CD4-positive, alpha-beta T cell treated with Interleukin-17A for 4 hours (primary cell): ENCODE data around the gene MALL.
"Not testable (repeated sequence)": the region's sequence is repeated elsewhere in the genome, so short reads cannot be mapped to it uniquely, and the experiment has no call there.

ENCODE experiments used
- DNase-seq: peaks from one replicate; pipeline ENCODE4 v3.0.0-alpha.2; 2020; ENCODE audit warnings: mixed read lengths

MALL gene

DNA sequence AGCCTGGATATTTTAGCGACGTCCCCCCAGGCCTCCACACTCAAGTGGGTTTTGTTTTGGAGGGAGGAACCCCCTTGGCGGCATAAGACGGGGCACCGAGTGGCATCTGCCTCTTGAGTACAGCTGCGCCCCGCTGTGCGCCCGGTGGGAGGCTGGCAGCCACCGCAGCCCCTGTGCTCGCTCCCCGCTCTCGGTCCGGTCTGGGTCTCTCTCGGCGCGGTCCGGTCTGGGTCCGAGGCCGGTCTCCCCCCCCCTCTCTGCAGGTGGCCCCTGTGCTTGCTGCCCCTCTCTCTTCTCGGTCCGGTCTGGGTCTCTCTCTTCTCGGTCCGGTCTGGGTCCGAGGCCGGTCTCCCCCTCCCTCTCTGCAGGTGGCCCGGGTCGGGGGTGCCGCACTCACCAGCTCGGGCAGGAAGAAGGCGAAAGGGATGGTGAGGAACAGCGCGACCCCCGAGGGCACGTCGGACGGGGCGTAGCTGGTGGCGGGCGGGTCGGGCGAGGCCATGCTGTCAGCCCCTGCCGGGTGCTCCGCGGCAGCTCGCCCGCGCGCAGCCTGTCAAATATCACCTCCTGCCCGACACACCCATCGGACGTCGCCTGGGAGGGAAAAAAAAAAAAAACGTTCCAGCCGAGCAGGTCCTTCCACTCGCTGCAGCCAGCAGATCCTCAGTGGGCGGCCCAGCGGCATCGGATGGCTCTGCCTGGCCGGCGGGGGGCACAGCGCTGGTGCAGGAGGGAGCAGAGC is at the start of gene MALL:
Gene MALL (minus strand): TSS at position 532 of the 742 bp plus-strand sequence. CDS start 30 bp downstream, at position 502.
- DNase-seq = no peak

DNA sequence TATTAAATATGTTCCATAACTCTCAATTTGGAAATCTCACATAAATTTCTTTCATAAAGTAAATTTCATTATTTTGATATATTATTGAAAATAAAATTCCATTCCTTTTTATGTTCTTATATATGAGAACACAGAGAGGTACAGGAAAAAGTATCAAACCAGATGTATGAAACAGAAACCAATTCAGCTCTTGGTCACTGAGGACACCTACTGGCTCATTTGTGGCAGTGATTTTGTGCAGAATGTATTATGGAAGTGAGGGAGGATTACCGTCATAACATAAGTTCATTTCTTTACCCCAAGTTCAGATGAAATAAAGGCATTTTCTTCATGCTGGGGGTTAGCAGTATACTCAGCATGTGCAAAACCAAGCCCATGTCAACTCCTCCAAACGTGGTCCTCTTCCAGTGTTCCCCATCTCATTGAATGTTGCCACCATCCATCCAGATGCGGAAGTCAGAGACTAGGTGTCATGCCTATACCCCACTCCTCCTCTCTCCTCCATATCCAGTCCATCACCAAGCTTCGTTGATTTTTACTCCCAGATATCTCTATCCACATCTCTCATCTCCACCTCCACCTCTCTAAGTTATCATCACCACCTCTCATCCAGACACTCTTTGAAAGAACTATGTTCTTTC is 41.7 kb upstream of the MALL start:
- no peak for DNase-seq

DNA sequence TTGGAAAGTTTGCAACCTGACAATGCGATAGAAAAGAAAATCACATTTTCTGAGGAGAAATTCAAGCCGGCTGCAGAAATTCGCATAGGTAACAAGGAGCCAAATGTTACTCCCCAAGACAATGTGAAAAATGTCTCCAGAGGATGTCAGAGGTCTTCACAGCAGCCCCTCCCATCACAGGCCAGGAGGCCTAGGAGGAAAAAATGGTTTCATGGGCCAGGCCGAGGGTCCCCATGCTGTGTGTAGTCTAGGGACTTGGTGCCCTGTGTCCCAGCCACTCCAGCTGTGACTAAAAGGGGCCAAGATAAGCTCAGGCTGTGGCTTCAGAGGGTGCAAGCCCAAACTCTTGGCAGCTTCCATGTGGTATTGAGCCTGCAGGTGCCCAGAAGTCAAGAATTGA is 39.2 kb upstream of the MALL start:
- not testable (repeated sequence) for DNase-seq

DNA sequence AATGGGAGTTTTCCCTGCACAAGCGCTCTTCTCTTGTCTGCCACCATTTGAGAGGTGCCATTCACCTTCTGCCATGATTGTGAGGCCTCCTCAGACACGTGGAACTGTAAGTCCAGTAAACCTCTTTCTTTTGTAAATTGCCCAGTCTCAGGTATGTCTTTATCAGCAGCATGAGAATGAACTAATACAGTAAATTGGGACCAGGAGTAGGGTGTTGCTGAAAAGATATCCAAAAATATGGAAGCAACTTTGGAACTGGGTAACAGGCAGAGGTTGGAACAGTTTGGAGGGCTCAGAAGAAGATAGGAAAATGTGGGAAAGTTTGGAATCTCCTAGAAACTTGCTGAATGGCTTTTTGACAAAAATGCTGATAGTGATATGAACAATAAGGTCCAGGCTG is 38.6 kb upstream of the MALL start:
- DNase-seq = not testable (repeated sequence)

DNA sequence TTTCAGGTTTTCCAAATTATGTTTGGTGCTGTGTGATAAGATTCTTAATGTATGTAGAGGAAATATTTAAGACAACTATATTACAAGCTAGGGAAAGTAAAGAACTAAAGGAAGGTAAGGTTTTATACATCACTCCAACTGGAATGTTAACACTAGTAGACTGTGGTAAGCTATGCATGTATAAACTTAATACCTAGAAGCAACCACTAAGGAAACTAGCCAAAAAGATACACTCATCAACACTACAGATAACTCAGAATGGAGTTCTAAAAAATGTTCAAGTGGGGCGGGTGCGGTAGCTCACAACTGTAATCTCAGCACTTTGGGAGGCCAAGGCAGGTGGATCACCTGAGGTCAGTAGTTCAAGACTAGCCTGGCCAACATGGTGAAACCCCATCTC is 37.8 kb upstream of the MALL start:
- no peak for DNase-seq

DNA sequence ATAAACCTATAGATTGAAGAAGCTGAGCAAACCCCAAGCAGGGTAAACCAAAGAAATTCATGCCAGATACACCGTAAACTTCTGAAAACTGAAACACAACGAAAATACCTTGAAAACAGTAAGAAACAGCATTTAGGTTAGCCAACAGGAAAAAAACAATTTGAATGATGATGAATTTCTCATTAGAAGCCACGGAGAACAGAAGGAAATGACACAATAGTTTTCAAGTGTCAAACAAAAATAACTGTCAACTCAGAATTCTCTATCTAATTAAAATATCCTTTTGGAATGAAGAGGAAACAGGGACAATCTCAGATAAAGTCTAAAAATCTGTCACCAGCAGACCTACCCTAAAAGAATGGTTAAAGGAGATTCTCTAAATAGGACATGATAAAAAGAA is 37.3 kb upstream of the MALL start:
- no peak for DNase-seq

DNA sequence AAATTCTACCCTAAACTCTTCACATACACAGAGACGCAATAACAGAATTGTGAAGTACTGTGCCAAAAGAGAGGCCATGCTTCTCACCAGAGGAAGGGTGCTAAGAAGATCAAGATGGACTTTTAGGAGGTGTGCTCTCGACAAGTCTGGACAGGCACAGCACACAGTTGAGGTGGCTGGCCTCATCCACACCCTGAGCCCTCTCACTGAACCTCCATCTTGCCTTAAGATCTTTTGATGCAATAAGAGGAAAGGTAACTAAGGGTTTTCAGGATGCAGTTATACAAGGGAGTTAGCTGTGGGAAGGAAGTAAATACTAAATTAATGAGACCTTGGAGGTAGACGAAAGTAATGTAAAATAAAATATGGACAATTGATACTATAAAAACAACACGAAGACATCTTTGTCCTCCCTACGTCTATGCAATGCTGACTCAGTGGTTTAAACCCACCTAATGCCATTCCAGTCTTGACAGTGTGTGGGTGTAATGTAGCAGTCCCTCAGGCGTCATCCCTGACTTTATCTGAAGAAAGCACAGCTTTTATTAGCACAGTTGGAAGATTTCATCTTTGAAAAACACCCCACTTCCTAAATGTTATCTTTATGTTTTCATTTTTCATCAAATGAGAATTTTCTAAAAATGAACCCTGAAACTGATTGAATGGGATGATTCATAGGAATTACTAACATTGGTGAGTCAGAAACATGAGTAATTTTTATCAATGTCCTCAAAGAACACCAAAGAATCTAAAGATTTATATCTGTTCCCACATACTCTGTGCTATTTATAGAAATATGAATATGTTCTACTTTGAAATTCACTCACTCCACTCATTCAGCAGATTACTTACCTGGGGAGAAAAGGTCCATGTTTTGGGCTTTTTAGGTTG is 34.0 kb upstream of the MALL start:
- DNase-seq = no peak

DNA sequence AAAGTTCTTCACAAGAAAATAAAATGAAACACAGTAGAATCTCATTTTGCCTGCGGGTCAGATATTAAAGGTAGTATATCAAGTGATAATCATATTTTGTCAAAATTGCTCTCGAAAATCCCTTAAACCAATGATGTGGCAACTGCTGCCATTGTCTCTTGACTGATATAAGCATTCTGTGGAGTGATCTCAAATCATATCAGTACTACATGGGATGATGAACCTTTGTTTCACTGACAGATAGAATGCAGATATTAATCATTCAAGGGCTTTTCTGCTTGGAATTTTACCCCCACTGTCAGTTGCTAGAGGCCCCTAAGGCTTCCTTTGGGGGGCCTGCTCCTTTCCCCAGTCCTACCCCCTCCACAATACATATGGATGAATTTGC is 31.3 kb upstream of the MALL start:
- no peak for DNase-seq

DNA sequence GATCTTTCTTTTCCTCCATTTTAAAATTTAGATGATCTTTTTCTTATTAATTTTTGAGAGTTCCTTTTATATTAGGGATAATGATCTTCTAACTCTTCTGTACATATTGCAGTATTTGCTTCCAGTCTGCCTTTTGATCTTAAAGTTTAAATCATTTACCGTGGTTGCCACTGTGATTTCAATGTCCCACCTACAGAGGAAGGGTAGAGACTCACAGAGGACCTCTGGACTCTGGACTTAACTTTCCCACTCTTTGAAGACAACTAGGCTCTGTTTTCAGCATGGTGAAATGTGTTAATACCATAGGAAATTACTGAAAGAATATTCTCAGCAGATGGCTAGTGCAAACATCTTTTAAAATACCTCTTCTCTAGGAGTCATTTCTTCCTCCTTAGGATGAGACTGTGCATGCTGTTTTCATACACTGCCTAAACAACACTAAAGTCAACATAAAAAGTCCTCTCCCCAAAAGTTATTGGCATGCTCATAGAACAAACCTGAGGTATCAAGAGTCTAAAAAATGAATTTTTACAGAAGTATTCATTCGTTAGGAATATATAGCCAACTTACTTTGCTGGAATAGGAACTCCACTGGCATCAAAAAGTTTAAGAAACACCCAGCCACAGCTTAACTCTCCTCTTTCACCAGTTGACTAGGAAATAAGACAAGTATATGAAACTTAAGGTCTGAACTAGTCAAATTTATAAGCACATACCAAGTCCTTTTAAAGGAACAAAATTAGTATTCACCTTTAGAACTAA is 30.7 kb upstream of the MALL start:
- no peak for DNase-seq

DNA sequence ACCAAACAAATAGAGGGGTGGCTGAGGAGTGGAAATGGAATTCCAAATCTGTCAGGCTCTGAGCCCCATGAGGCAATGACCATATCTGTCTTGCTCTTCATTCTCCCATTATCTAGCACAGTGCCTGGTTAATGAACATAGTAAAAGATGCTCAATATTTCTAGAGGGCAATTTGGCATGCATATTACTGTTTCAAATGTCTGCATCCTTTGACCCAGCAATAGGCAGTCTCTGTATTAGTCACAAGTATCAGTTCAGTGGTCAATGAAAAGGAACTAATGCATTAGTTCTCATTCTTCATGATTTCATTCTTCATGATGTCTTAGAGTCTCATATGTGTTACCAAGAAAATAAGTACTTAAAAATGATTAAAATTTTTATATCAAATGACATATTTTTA is 28.4 kb upstream of the MALL start:
- no peak for DNase-seq

DNA sequence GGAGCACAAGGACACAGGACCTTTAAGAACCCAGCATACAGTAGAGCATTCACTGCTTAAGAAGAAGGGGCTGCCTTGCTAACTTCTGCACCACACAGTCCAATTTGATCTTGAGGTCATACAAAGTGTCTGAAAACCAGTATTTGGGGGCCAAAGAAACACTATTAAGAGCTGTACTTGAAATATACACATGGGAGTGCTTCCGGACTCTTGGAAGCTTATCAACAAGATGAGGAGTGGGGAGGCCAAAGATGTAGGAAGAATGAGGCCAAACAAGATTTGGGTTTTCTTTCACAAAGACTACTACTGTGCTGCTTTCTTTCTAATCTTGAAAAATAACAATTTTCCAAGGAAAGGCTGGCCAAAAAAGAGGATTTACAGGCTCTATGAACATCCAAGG is 24.8 kb upstream of the MALL start:
- DNase-seq = no peak

DNA sequence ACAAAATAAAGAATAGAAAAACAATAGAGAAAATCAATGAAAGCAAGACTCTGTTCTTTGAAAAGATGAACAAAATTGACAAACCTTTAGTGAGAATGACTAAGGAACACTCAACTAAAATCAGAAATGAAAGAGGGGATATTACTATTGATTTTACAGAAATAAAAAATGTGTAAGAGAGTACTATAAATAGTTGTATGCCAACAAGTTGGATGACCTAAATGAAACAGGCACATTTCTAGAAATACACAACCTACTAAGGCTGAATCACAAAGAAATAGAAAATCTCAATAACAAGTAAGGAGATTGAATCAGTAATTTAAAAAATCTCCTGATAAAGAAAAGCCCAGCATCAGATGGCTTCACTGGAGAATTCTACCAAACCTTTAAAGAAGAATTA is 18.4 kb upstream of the MALL start:
- no peak for DNase-seq

DNA sequence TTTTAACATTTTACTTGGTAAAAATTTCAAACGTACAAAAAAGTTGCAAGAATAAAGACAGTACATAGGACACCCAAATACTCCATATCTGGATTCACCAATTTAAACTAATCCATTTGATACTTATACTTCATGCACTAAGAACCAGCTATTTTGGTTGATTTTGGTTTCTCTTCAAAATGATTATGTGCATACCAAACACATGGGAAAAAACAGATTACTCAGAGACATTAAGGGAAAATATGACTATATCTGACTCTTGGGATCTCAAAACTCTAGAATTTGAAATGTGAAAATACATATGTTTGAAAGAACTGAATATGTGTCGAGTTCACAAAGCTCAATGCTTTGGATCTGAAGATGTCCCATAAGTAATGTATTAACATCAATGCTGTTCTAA is 15.5 kb upstream of the MALL start:
- DNase-seq = no peak

DNA sequence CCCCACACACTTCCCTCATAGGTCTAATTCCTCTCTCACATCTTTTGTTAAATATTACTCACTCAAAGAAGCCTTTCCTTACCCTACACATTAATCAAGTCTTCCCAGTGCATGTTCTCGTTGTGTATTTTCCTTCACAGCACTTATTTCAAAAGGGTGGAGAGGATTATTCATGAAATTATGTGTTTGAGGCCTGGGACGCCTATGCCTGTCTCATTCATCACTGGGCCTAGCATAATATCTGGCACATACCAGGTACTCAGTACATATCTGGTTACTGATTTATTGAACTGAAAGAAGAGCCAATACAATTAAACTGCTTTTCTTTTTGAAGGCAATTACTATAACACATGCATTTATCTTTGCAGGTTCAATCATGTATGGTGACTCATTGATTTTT is 15.1 kb upstream of the MALL start:
- DNase-seq = no peak

DNA sequence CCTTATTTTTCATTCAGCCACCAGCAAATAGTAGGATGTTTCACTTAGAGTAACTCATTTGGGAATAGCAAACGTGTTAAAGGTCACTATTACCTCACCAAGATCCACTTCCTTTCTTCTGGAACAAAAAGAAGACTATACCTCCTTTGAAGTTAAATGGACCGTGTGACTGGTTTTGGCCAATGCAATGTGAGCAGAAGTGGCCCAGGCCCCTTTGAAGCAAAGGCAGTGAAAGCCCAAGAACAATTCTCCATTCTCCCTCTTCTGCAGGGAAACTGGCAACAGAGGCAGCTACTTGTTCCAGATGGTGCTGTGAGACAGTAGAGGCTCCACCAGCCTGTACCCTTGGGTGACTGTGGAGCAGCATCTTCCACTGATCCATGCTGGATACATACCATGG is 11.3 kb upstream of the MALL start:
- no peak for DNase-seq

DNA sequence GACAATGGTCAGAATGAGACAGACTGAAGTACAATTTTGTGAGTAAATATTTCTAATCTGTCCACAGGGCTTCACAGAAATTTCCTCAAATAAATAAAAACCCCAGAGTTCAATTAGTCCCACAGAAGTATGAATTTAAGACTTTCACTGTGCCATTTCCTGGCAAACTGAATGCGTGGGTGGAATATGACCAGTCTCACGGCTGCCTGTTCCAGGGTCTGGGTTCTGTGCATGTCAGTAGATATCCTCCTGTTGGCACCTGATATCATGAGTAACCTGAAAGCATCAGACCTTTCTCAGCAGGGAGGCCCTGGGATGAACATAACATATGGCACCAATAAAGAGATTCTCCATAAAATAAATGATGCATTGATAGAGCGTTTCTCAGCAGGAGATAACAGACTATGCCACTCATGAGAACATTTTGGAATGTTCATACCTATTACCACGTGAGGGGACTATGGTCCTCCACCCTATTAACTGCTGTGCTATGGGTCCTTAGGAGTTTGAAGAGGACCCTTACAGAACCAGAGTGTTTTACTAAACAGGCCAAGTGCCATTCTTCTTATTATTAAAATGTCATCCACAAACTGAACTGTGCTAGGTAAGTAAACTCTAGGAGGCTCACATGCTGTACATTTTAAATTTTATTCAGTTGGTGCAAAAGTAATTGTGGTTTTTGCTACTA is 10.6 kb upstream of the MALL start:
- DNase-seq = no peak

DNA sequence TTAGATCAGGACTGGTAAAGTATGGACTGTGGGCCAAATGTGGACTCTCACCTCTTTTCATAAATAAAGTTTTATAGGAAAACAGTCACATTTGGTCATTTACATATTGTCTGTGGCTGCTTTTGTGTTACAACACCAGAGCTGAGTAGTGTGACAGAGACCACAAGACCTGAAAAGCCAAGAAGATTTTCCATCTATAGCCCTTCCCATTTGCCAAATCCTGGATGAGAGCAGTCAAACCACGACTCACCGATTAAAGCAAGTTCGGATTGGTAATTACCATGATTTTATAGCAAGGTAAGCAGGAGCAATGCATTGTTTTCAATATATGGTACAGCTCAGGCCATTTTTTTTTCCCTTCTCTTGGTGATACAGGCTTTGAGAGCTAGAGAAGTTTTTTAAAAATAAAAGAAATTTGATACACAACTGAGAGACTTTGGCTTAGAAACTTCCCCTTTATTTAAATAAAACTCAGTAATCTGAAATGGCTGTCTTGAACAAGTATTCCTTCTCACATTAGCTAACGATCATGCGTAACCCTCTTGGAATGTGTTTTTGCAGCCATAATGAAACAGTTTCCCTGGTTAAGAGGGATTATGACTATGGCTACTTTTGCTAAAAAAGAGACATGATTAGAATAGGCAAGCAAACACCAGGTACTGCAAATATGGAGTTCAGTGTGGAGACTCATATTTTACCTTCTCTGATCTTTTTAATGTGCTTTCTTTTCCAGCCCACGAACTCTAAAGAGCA is 9.5 kb upstream of the MALL start:
- no peak for DNase-seq

DNA sequence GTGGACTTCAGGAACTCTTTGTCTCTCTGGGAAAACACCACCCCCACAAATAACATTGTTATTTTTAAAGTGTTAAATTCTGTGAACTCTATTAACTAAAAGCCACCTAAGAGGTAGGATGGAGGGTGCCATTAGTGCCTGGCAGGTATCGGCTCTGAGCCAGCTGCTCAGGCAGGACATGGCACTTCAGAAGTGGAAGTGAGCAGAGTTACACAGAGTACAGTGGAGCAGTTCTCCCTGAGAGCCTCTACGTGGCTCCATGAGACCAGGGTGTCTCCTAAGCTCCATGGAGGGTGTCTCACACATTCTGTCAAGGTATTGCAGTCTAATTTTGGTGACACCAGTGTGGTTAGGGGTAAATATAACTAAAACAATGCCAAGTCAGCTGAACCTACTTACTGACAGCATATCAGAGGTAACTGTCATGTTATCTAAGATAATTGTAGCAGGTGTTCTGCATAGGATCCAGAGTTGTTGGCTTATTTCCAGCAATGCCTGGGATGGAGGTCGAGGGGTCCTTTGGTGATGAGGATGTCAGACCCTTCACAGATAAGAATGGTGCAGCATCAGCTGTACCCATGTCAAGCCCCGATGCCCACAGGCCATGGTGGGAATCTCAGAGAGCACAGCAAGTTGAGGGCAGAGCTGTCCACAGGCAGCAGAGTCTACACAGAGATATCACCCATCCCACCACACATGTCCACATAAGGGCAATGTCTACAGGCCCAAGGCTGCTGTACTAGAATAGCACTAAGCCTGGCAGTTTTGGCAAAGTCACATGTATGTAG is 8.6 kb upstream of the MALL start:
- no peak for DNase-seq

DNA sequence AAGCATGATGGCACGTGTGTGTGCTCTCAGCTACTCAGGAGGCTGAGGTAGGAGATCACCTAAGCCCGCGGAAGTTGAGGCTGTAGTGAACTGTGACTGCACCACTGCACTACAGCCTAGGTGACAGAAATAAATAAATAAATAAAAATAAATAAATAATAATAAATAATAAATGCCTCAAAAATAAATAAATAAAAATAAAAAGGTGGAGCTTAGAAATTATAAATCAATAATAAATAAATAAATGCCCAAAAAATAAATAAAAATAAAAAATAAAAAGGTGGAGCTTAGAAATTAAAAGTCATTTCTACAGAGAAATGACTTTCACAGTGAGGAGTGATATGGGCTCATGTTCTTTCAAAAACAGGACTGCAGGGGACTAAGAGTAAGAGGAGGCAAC is 6.0 kb upstream of the MALL start:
- no peak for DNase-seq

DNA sequence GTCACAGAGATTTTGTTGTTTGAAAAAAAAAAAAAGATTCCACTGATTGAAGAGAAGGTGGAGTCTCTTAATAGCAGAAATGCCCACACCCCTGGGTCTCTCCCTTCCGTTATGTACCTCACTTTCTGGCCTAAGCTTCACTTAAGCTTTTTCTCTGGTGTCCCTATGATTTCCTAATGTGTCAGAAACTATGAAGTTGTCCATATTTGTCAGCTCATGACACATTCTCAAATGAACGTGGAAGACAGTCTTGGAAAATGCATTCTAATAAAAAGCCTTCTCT is 5.4 kb upstream of the MALL start:
- DNase-seq = no peak
